Neural cell (in vitro differentiated cells): ENCODE results near the gene PDE10A. TPM values are rescaled to one million over a fixed set of nuclear protein-coding genes. Genes with fewer than 3 reads are reported as not detected.

Experiments used
- H2AFZ ChIP-seq: fragments of 200-600, 300-800 bp; sonication (generic), shearing (Covaris generic); 2 replicates; pipeline ENCODE4 v1.6.0; 2014; ENCODE audit warnings: low read depth, mild to moderate bottlenecking, antibody characterized with exemption, low read length, moderate library complexity
- H3F3A ChIP-seq: fragments of 200-600 bp; shearing (Covaris generic); 2 replicates; pipeline ENCODE4 v1.6.1; 2016; ENCODE audit warnings: mild to moderate bottlenecking, moderate library complexity, mixed read lengths, antibody characterized with exemption, low read length; ENCODE audit not compliant: insufficient read depth, poor library complexity, severe bottlenecking
- H3K27ac ChIP-seq: fragments of 200-600, 300-800 bp; sonication (generic), shearing (Covaris generic); 2 replicates; pipeline ENCODE4 v1.5.1; 2014; ENCODE audit warnings: mild to moderate bottlenecking, low read length, moderate library complexity
- H3K27me3 ChIP-seq: fragments of 300-800, 200-600 bp; sonication (generic), shearing (Covaris generic); 2 replicates; pipeline ENCODE4 v1.6.0; 2014; ENCODE audit warnings: mild to moderate bottlenecking, low read depth, low read length, moderate library complexity; ENCODE audit not compliant: insufficient read depth
- H3K36me3 ChIP-seq: fragments of 300-800, 200-600 bp; sonication (generic), shearing (Covaris generic); 2 replicates; pipeline ENCODE4 v1.5.1; 2014; ENCODE audit warnings: mild to moderate bottlenecking, antibody characterized with exemption, low read length, moderate library complexity; ENCODE audit not compliant: insufficient read depth
- H3K4me2 ChIP-seq: fragments of 300-800, 200-600 bp; sonication (generic), shearing (Covaris generic); 2 replicates; pipeline ENCODE4 v1.6.0; 2014; ENCODE audit warnings: mild to moderate bottlenecking, low read length
- H3K4me3 ChIP-seq: fragments of 300-800, 200-600 bp; sonication (generic), shearing (Covaris generic); 2 replicates; pipeline ENCODE4 v1.5.1; 2014; ENCODE audit warnings: mild to moderate bottlenecking, low read length, moderate library complexity
- H3K79me2 ChIP-seq: fragments of 200-600 bp; shearing (Covaris generic); replicated peaks from 2 replicates; pipeline ENCODE4 v1.6.0; 2014; ENCODE audit warnings: mild to moderate bottlenecking, low read length, moderate library complexity; ENCODE audit not compliant: insufficient read depth
- H3K9ac ChIP-seq: fragments of 300-800, 200-600 bp; sonication (generic), shearing (Covaris generic); 2 replicates; pipeline ENCODE4 v1.6.1; 2016; ENCODE audit warnings: mild to moderate bottlenecking, low read length, mixed read lengths
- H3K9me2 ChIP-seq: fragments of 200-600 bp; shearing (Covaris generic); 2 replicates; pipeline ENCODE4 v1.6.1; 2016; ENCODE audit warnings: mild to moderate bottlenecking, low read length, mixed read lengths; ENCODE audit not compliant: insufficient read depth
- H3K9me3 ChIP-seq: fragments of 200-600, 300-800 bp; sonication (generic), shearing (Covaris generic); 2 replicates; pipeline ENCODE4 v1.6.1; 2016; ENCODE audit warnings: mild to moderate bottlenecking, mixed run types, low read length, moderate library complexity, mixed read lengths
- H4K20me1 ChIP-seq: fragments of 200-600 bp; shearing (Covaris generic); 2 replicates; pipeline ENCODE4 v1.6.1; 2016; ENCODE audit warnings: mild to moderate bottlenecking, mixed run types; ENCODE audit not compliant: insufficient read depth
- CTCF ChIP-seq: fragments of 450-650 bp; IDR thresholded peaks from 2 replicates; pipeline ENCODE4 v1.5.1; 2014; ENCODE audit warnings: antibody characterized with exemption, mild to moderate bottlenecking, moderate library complexity; ENCODE audit not compliant: poor library complexity, severe bottlenecking
- EP300 ChIP-seq: fragments of 450-650 bp; conservative IDR thresholded peaks from 2 replicates; pipeline ENCODE4 v1.6.1; 2014; ENCODE audit warnings: antibody characterized with exemption, mild to moderate bottlenecking, moderate library complexity; ENCODE audit not compliant: poor library complexity, severe bottlenecking
- EZH2 ChIP-seq: fragments of 200-600, 300-800 bp; shearing (Covaris generic), sonication (generic); IDR thresholded peaks from 2 replicates; pipeline ENCODE4 v1.6.1; 2014; ENCODE audit warnings: antibody characterized with exemption, low read length, borderline replicate concordance, mild to moderate bottlenecking; ENCODE audit not compliant: insufficient read depth, poor library complexity, severe bottlenecking
- MXI1 ChIP-seq: fragments of 450-650 bp; conservative IDR thresholded peaks from 2 replicates; pipeline ENCODE4 v1.6.1; 2014; ENCODE audit warnings: antibody characterized with exemption, mild to moderate bottlenecking; ENCODE audit not compliant: poor library complexity, severe bottlenecking
- POLR2AphosphoS5 ChIP-seq: IDR thresholded peaks from 2 replicates; pipeline ENCODE4 v1.6.1; 2012
- RAD21 ChIP-seq: fragments of 450-650 bp; conservative IDR thresholded peaks from 2 replicates; pipeline ENCODE4 v1.6.1; 2014; ENCODE audit warnings: antibody characterized with exemption, mild to moderate bottlenecking, moderate library complexity
- REST ChIP-seq: IDR thresholded peaks from 2 replicates; pipeline ENCODE4 v1.6.1; 2012; ENCODE audit warnings: borderline replicate concordance
- SMC3 ChIP-seq: fragments of 450-650 bp; conservative IDR thresholded peaks from 2 replicates; pipeline ENCODE4 v1.6.1; 2014; ENCODE audit warnings: antibody characterized with exemption, mild to moderate bottlenecking, moderate library complexity; ENCODE audit not compliant: poor library complexity
- TAF1 ChIP-seq: IDR thresholded peaks from 2 replicates; pipeline ENCODE4 v1.6.1; 2012; ENCODE audit warnings: low read depth
- polyA plus RNA-seq: library from polyadenylated mRNA; depleted of rRNA; stranded (reverse); fragments of >200 nt; gene quantifications from 2 replicates; pipeline ENCODE4 v1.2.3, GENCODE V29; 2014

The PDE10A gene
- polyA plus RNA-seq, 1 donor from 2014 or later, result 52.4 TPM

GRCh38 chr6:165345700-165346099 is 317.3 kb downstream of the PDE10A start:
- no peak for TF ChIP-seq SMC3
- no peak for TF ChIP-seq REST
- TF ChIP-seq RAD21, result no peak
- no peak for TF ChIP-seq EZH2
- TF ChIP-seq MXI1, result no peak
- no peak for TF ChIP-seq EP300
- TF ChIP-seq TAF1, result no peak
- TF ChIP-seq POLR2AphosphoS5, result no peak
- TF ChIP-seq CTCF, result no peak

GRCh38 chr6:165340532-165340931 is 322.5 kb downstream of the PDE10A start:
- H2AFZ ChIP-seq, result no peak overlapping the region

More at GRCh38 chr6:165345700-165346099, 317.3 kb downstream of the PDE10A start:
- H3K9me2 ChIP-seq, result no peaks in the 10 kb centered on the region
- H3K36me3 ChIP-seq, result no peaks in the 10 kb centered on the region
- no peak overlapping the region for H3K4me2 ChIP-seq
- no peaks in the 10 kb centered on the region for H3F3A ChIP-seq
- H3K79me2 ChIP-seq, result no peaks in the 10 kb centered on the region
- no peak overlapping the region for H3K4me3 ChIP-seq
- H3K9me3 ChIP-seq, result no peaks in the 10 kb centered on the region
- no peak overlapping the region for H3K27ac ChIP-seq
- no peak overlapping the region for H2AFZ ChIP-seq
- H3K9ac ChIP-seq, result no peak overlapping the region
- H3K27me3 ChIP-seq, result no peaks in the 10 kb centered on the region
- H4K20me1 ChIP-seq, result no peaks in the 10 kb centered on the region

More at GRCh38 chr6:165340532-165340931, 322.5 kb downstream of the PDE10A start:
- no peaks in the 10 kb centered on the region for H3K27me3 ChIP-seq
- no peak overlapping the region for H3K27ac ChIP-seq
- no peak overlapping the region for H3K4me3 ChIP-seq
- peaks cover 4% of the 10 kb centered on the region for H3K36me3 ChIP-seq
- no peak for TF ChIP-seq EZH2
- TF ChIP-seq RAD21, result no peak
- TF ChIP-seq EP300, result no peak
- no peak for TF ChIP-seq POLR2AphosphoS5
- TF ChIP-seq SMC3, result no peak
- TF ChIP-seq TAF1, result no peak
- no peak for TF ChIP-seq CTCF
- no peak for TF ChIP-seq MXI1
- TF ChIP-seq REST, result no peak
- H3K79me2 ChIP-seq, result no peaks in the 10 kb centered on the region
- no peaks in the 10 kb centered on the region for H3K9me2 ChIP-seq
- no peak overlapping the region for H3K4me2 ChIP-seq
- H3F3A ChIP-seq, result no peaks in the 10 kb centered on the region
- H4K20me1 ChIP-seq, result no peaks in the 10 kb centered on the region
- H3K9ac ChIP-seq, result no peak overlapping the region
- no peaks in the 10 kb centered on the region for H3K9me3 ChIP-seq
